Endothelial cell of umbilical vein (primary cell): Measurements from ENCODE around the gene WAPL. TPM values are rescaled to one million over a fixed set of nuclear protein-coding genes. Genes with fewer than 3 reads are reported as not detected.

Experiments
- BruUV-seq: library from RNA; stranded (reverse); fragments of 400-500 nt; replicated peaks from 2 replicates; lab custom pipeline; 2021; lab: Mats Ljungman, UMichigan
- CTCF ChIA-PET: fragments of 300-600, 350-600 bp; sonication (Branson Sonifier 250); formaldehyde crosslinking; loops from one replicate; lab custom pipeline; 2021; ENCODE audit warnings: antibody characterized with exemption, inconsistent platforms; lab: Charles Lee
- POLR2A ChIA-PET: fragments of 300-600, 350-600 bp; sonication (Branson Sonifier 250); formaldehyde crosslinking; loops from one replicate; lab custom pipeline; 2021; ENCODE audit warnings: antibody characterized with exemption, inconsistent platforms; lab: Charles Lee
- DNase-seq: peaks from one replicate; pipeline ENCODE4 v3.0.0-alpha.2; 2011; ENCODE audit warnings: low read depth, low spot score
- FAIRE-seq: peaks from 2 replicates; lab custom pipeline; 2011; peaks lifted over from hg19 to GRCh38; lab: Jason Lieb, UNC
- H2AFZ ChIP-seq: 2 replicates; pipeline ENCODE4 v1.6.0; 2012; ENCODE audit warnings: low read depth, low read length, control low read depth, inconsistent platforms
- H3K27ac ChIP-seq: 2 replicates; pipeline ENCODE4 v1.5.1; 2011; ENCODE audit warnings: low read depth, mild to moderate bottlenecking, control low read depth, low read length, moderate library complexity; ENCODE audit not compliant: insufficient read depth
- H3K27me3 ChIP-seq, 2 experiments: 2 replicates each; pipeline versions ENCODE4 v1.6.0 to v1.6.1; 2011; ENCODE audit warnings: low read length in 2 of 2, mixed read lengths in 1 of 2; ENCODE audit not compliant: control insufficient read depth in 2 of 2, insufficient read depth in 2 of 2
- H3K36me3 ChIP-seq, 2 experiments: 2 replicates in 1 of 2; 3 replicates in 1 of 2; pipeline ENCODE4 v1.5.1; 2011; ENCODE audit warnings: low read length in 2 of 2, mild to moderate bottlenecking in 1 of 2, moderate library complexity in 1 of 2; ENCODE audit not compliant: control insufficient read depth in 2 of 2, insufficient read depth in 2 of 2; ENCODE audit errors: extremely low read depth in 1 of 2
- H3K4me1 ChIP-seq: 3 replicates; pipeline ENCODE4 v1.5.1; 2011; ENCODE audit warnings: mild to moderate bottlenecking, low read length; ENCODE audit not compliant: control insufficient read depth, insufficient read depth; ENCODE audit errors: extremely low read depth
- H3K4me2 ChIP-seq: 2 replicates; pipeline ENCODE4 v1.6.1; 2011; ENCODE audit warnings: low read length, control low read depth, mixed read lengths; ENCODE audit not compliant: insufficient read depth
- H3K4me3 ChIP-seq, 3 experiments: fragments of 200-600 bp in 1 of 3; sonication (generic), shearing (Covaris generic) in 1 of 3; replicated peaks in 1 of 3; 2 replicates each; pipeline ENCODE4 v1.5.1; 2011 to 2016; ENCODE audit warnings: control low read depth in 3 of 3, low read length in 3 of 3, mild to moderate bottlenecking in 2 of 3, inconsistent platforms in 1 of 3, low read depth in 1 of 3, moderate library complexity in 1 of 3; ENCODE audit not compliant: insufficient read depth in 1 of 3
- H3K79me2 ChIP-seq: 2 replicates; pipeline ENCODE4 v1.6.0; 2012; ENCODE audit warnings: low read length, inconsistent platforms; ENCODE audit not compliant: control insufficient read depth, insufficient read depth
- H3K9ac ChIP-seq: replicated peaks from 2 replicates; pipeline ENCODE3; 2011; ENCODE audit warnings: low read length, control low read depth; ENCODE audit not compliant: insufficient read depth; ENCODE audit errors: extremely low read depth
- H3K9me1 ChIP-seq: replicated peaks from 3 replicates; pipeline ENCODE4 v1.6.0; 2011; ENCODE audit warnings: mild to moderate bottlenecking, low read length; ENCODE audit not compliant: control insufficient read depth, insufficient read depth; ENCODE audit errors: extremely low read depth
- H3K9me3 ChIP-seq: replicated peaks from 2 replicates; pipeline ENCODE4 v1.5.1; 2012; ENCODE audit warnings: low read length, inconsistent platforms; ENCODE audit not compliant: control insufficient read depth, insufficient read depth
- H4K20me1 ChIP-seq: replicated peaks from 2 replicates; pipeline ENCODE3; 2011; ENCODE audit warnings: mild to moderate bottlenecking, low read length; ENCODE audit not compliant: control insufficient read depth, insufficient read depth; ENCODE audit errors: extremely low read depth
- CTCF ChIP-seq, 2 donors: IDR thresholded peaks; 1 replicate in 1 of 2; 2 replicates in 1 of 2; pipeline ENCODE4 v1.5.1; 2011; ENCODE audit warnings: low read length in 2 of 2, mild to moderate bottlenecking in 2 of 2, moderate library complexity in 2 of 2, control low read depth in 1 of 2, inconsistent platforms in 1 of 2, low read depth in 1 of 2; ENCODE audit not compliant: insufficient read depth in 1 of 2; ENCODE audit errors: extremely low read depth in 1 of 2
- EZH2 ChIP-seq: IDR thresholded peaks from 2 replicates; pipeline ENCODE4 v1.6.1; 2012; ENCODE audit warnings: borderline replicate concordance, low read depth, mild to moderate bottlenecking, moderate library complexity, low read length, inconsistent platforms; ENCODE audit not compliant: severe bottlenecking
- FOS ChIP-seq: IDR thresholded peaks from 2 replicates; pipeline ENCODE4 v1.6.1; 2011; ENCODE audit warnings: mild to moderate bottlenecking, low read length, moderate library complexity, borderline replicate concordance; ENCODE audit not compliant: insufficient read depth
- GATA2 ChIP-seq: IDR thresholded peaks from 2 replicates; pipeline ENCODE4 v1.7.0; 2011; ENCODE audit warnings: low read depth, mild to moderate bottlenecking, moderate library complexity, mixed read lengths, low read length; ENCODE audit not compliant: insufficient read length, insufficient read depth
- JUN ChIP-seq: IDR thresholded peaks from 2 replicates; pipeline ENCODE4 v1.6.1; 2011; ENCODE audit warnings: borderline replicate concordance, low read depth; ENCODE audit not compliant: insufficient read length, insufficient read depth
- MAX ChIP-seq: IDR thresholded peaks from 2 replicates; pipeline ENCODE4 v1.6.1; 2011; ENCODE audit not compliant: insufficient read depth, insufficient read length
- MYC ChIP-seq: IDR thresholded peaks from one replicate; pipeline ENCODE4 v1.6.1; 2011; ENCODE audit warnings: mild to moderate bottlenecking, low read depth, low read length
- POLR2A ChIP-seq: IDR thresholded peaks from 2 replicates; pipeline ENCODE4 v1.6.1; 2012; ENCODE audit warnings: low read depth, mild to moderate bottlenecking, control low read depth, low read length
- POLR2AphosphoS5 ChIP-seq: IDR thresholded peaks from 2 replicates; pipeline ENCODE4 v1.6.1; 2012; ENCODE audit warnings: low read depth, mild to moderate bottlenecking, control low read depth, low read length, moderate library complexity; ENCODE audit not compliant: insufficient read depth
- dilution Hi-C: fragments of 300-500 bp; cut with MboI; formaldehyde crosslinking; loops from one replicate; pipeline ENCODE4 v1.15.0; 2019; ENCODE audit warnings: low sequenced_read_pairs; ENCODE audit not compliant: extremely low pct_ligation_motif_present
- intact Hi-C: fragments of 100-400 bp; cut with micrococcal nuclease; formaldehyde crosslinking; loops from one replicate; pipeline ENCODE4 v1.10.0; 2022
- polyA plus RNA-seq, 4 experiments: library from polyadenylated mRNA; depleted of rRNA in 3 of 4; stranded (reverse) in 3 of 4; unstranded in 1 of 4; fragments of >200 nt; gene quantifications; 2 replicates each; pipeline versions ENCODE4 v1.2.1 to v1.2.3, GENCODE V29; 2011 to 2012; ENCODE audit warnings: missing spikeins in 1 of 4
- total RNA-seq: library from RNA; stranded (reverse); gene quantifications from 2 replicates; pipeline ENCODE4 v1.2.3, GENCODE V29; 2021

WAPL gene
- total and polyA plus RNA-seq, 2 donors (not counting 3 experiments of a cell fraction or from before 2014, with no cell fraction given) = 9.2 to 35.1 TPM

GRCh38 chr10:86411852-86412560 is 109.6 kb downstream of the WAPL start:
- H3K36me3 ChIP-seq = no peaks in the 10 kb centered on the region
- no peaks in the 10 kb centered on the region for H3K9me1 ChIP-seq
- TF ChIP-seq POLR2A (no peak), FOS (no peak), MAX (no peak), GATA2 (no peak), EZH2 (no peak), CTCF (IDR thresholded peaks at IDR 0.05; ENCODE audit: extremely low read depth in 1 of 2, insufficient read depth in 1 of 2, low read depth in 1 of 2, low read length in 2 of 2) (no peak), POLR2AphosphoS5 (no peak), MYC (no peak), JUN (no peak)
- intact Hi-C loops = no loop called here
- ChIA-PET POLR2A (interaction anchor here (0.9 kb wide), 1 partner anchor 110 kb away, joined by 6 read pairs; no protein-coding TSS in a partner anchor), CTCF (interaction anchor here (1.0 to 5.5 kb wide), 3 partner anchors 11 to 173 kb away, joined by 3 to 53 read pairs (median 12); no protein-coding TSS in a partner anchor)
- DNase-seq (no peak), FAIRE-seq (no peak)
- no TSS peak for BruUV-seq
- H3K9ac ChIP-seq = no peak overlapping the region
- no peaks in the 10 kb centered on the region for H3K9me3 ChIP-seq
- dilution Hi-C loops = no loop called here
- H3K79me2 ChIP-seq = no peaks in the 10 kb centered on the region
- H3K4me3 ChIP-seq = no peak overlapping the region
- H3K27ac ChIP-seq = peak overlapping the region; percentile 73
- peaks cover 0 to 2% of the 10 kb centered on the region in 2 experiments for H3K27me3 ChIP-seq
- H4K20me1 ChIP-seq = no peaks in the 10 kb centered on the region
- no peak overlapping the region for H2AFZ ChIP-seq
- peaks cover 17% of the 10 kb centered on the region for H3K4me1 ChIP-seq
- no peak overlapping the region for H3K4me2 ChIP-seq
